ENCODE measurements around the gene FGFR3. TPM values are rescaled to one million over a fixed set of nuclear protein-coding genes. Genes with fewer than 3 reads are reported as not detected.

Gene FGFR3
- total RNA-seq, 4 donors from 2014 or later: 438 to 805 (median 489) TPM

DNA sequence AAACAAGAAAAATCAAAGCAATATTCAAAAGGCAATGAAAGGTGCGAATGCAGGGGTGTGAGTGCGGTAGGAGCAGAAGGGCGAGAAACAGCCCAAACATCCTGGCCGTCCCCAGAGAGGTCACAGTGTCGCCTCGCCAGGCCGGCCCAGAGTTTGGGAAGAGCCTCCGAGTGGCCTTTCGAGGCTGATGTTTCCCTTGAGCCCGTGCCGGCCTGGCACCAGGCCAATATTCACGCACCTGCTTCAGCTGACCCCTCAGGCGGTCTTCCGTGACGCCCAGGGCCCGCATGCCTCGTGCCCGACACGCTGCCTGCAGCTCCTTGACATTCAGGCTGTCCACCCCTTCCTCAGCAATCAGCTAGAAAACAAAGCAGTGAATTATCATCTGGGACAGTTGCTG lies 32.2 kb downstream of the FGFR3 start:
- 82 to 90% methylated on average over 15 to 19 of the region's 19 CpGs for WGBS, 2 donors
- intact Hi-C loops (cut with DNase I; ENCODE audit: low total_unique reads): no loop called here
- H3K4me3 ChIP-seq (ENCODE audit: low read depth, poor library complexity, severe bottlenecking): no peak overlapping the region
- no peak for DNase-seq (ENCODE audit: low spot score in 2 of 2)
- no peak for TF ChIP-seq CTCF (IDR thresholded peaks at IDR 0.05)
- no peak for TF ChIP-seq POLR2A (IDR thresholded peaks at IDR 0.05)

- intact Hi-C loops (cut with DNase I; ENCODE audit: low total_unique reads): no loop called here
- WGBS, 2 donors: 91 to 93% methylated on average over 30 of the region's 30 CpGs
- no peak for DNase-seq (ENCODE audit: low spot score in 2 of 2)
- no peak overlapping the region for H3K4me3 ChIP-seq (ENCODE audit: low read depth, poor library complexity, severe bottlenecking)
- no peak for TF ChIP-seq CTCF (IDR thresholded peaks at IDR 0.05)
- no peak for TF ChIP-seq POLR2A (IDR thresholded peaks at IDR 0.05)
Observed at GRCh38 chr4:1826531-1827350, 33.6 kb downstream of the FGFR3 start.

DNA sequence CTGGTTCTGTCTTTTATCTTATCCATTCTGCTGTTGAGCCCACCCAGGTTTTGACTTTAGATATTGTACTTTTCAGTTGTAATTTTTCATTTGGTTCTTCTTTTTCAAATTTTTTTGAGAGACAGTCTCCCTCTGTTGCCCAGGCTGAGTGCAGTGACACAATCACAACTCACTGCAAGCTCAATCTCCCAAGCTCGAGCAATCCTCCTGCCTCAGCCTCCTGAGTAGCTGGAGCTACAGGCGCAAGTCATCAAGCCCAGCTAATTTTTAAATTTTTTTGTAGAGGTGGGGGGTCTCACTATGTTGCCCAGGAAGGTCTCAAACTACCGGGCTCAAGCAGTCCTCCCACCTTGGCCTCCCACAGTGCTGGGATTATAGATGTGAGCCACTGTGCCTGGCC lies 37.1 kb downstream of the FGFR3 start:
- 93 to 95% methylated on average over 3 of the region's 3 CpGs for WGBS, 2 donors
- intact Hi-C loops (cut with DNase I; ENCODE audit: low total_unique reads): no loop called here
- no peak overlapping the region for H3K4me3 ChIP-seq (ENCODE audit: low read depth, poor library complexity, severe bottlenecking)
- no peak for DNase-seq (ENCODE audit: low spot score in 2 of 2)
- TF ChIP-seq POLR2A (IDR thresholded peaks at IDR 0.05) (no peak), CTCF (IDR thresholded peaks at IDR 0.05) (no peak)

DNA sequence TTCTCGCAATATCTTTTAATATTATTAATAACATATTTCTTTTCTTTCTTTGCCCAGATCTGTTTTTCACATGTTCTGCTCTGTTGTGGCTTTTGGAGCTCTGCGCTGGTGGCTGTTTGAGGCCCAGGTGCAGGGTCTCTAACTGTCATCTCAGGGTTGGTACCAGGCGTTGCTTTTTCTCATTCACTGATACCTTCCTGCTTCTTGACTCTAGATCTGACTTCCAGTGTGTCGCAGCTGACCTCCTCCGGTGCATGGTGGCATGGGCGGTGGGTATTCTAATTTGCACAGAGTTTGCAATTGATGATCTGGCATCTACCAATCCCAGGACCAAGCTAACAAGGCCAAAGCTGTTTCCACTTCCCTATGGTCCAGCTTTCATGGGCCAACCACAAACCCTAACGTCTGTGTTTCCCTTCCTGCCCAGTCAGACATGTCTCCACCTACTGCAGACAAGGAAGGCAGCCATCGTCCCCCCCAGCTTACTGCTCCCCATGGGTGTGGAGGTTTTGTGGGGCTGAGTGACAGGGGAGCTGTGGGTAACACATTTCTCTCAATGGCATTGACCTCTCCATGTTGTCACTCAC lies 37.6 kb downstream of the FGFR3 start:
- 84 to 85% methylated on average over 8 of the region's 8 CpGs for WGBS, 2 donors

DNA sequence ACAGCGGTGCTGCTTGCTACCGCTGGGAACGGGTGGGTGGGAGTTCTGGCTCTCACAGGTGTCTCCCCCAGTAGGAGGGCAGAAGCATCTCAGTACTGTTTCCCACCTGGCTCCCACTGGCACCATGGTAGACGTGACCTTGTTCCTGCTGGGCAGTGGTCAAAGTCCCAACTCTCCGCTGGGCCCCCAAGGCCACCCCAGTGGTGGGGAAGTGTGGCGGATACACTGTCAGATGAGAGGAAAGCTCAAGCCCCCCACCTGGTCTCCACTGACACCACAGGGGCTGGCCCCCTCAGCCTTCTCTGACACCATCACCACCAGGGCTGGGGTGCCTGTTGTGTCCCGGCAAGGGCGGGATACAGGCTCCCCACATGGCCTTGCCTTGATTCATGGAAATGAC lies 38.2 kb downstream of the FGFR3 start:
- WGBS, 2 donors: 83 to 90% methylated on average over 4 to 8 of the region's 8 CpGs
- H3K4me3 ChIP-seq (ENCODE audit: low read depth, poor library complexity, severe bottlenecking): no peak overlapping the region
- no peak for TF ChIP-seq POLR2A (IDR thresholded peaks at IDR 0.05)
- no peak for TF ChIP-seq CTCF (IDR thresholded peaks at IDR 0.05)
- intact Hi-C loops (cut with DNase I; ENCODE audit: low total_unique reads): no loop called here
- no peak for DNase-seq (ENCODE audit: low spot score in 2 of 2)

More for the DNA sequence above, 37.6 kb downstream of the FGFR3 start:
- intact Hi-C loops (cut with DNase I; ENCODE audit: low total_unique reads): no loop called here
- no peak overlapping the region for H3K4me3 ChIP-seq (ENCODE audit: low read depth, poor library complexity, severe bottlenecking)
- TF ChIP-seq POLR2A (IDR thresholded peaks at IDR 0.05) (no peak), CTCF (IDR thresholded peaks at IDR 0.05) (no peak)
- DNase-seq (ENCODE audit: low spot score in 2 of 2): no peak
